GM21737 (cell line): ENCODE results near the gene LFNG.

Source experiments
- ATAC-seq: cut with Tn5 transposase; IDR thresholded peaks from one replicate; pipeline ENCODE4 v1.9.1; 2021; ENCODE audit warnings: mild to moderate bottlenecking, moderate library complexity; ENCODE audit not compliant: unreplicated experiment

Gene LFNG

GRCh38 chr7:2482725-2483451 lies 36.7 kb upstream of the LFNG start:
- ATAC-seq, result no peak

GRCh38 chr7:2483494-2483893 lies 36.1 kb upstream of the LFNG start:
- ATAC-seq, result no peak

GRCh38 chr7:2484868-2485267 lies 34.7 kb upstream of the LFNG start:
- ATAC-seq, result no peak

- ATAC-seq, result no peak
Measured at GRCh38 chr7:2487586-2488271, 31.8 kb upstream of the LFNG start.

- no peak for ATAC-seq
Measured at GRCh38 chr7:2488272-2488645, 31.3 kb upstream of the LFNG start.

- no peak for ATAC-seq
Measured at GRCh38 chr7:2488681-2489080, 30.9 kb upstream of the LFNG start.

GRCh38 chr7:2490181-2490651 lies 29.4 kb upstream of the LFNG start:
- ATAC-seq, result no peak

GRCh38 chr7:2492038-2492437 lies 27.5 kb upstream of the LFNG start:
- no peak for ATAC-seq

GRCh38 chr7:2493205-2494164 lies 26.1 kb upstream of the LFNG start:
- ATAC-seq, result no peak

GRCh38 chr7:2494191-2495130 lies 25.1 kb upstream of the LFNG start:
- no peak for ATAC-seq

GRCh38 chr7:2495418-2496299 lies 23.9 kb upstream of the LFNG start:
- ATAC-seq, result no peak

- ATAC-seq, result no peak
Measured at GRCh38 chr7:2496375-2496774, 23.2 kb upstream of the LFNG start.

- no peak for ATAC-seq
Measured at GRCh38 chr7:2497065-2497464, 22.5 kb upstream of the LFNG start.

GRCh38 chr7:2497500-2498336 lies 21.9 kb upstream of the LFNG start:
- no peak for ATAC-seq

- ATAC-seq, result no peak
Measured at GRCh38 chr7:2498708-2499107, 20.9 kb upstream of the LFNG start.

GRCh38 chr7:2499181-2499580 lies 20.4 kb upstream of the LFNG start:
- no peak for ATAC-seq

- ATAC-seq, result no peak
Measured at GRCh38 chr7:2499719-2500430, 19.7 kb upstream of the LFNG start.

GRCh38 chr7:2500701-2501100 lies 18.9 kb upstream of the LFNG start:
- no peak for ATAC-seq
